Uterus (tissue), 2 donors: ENCODE measurements around the gene LRRC1.

Experiments used
- CTCF ChIP-seq, 4 experiments: fragments of 200-600 bp in 2 of 4; fragments of 450-650 bp in 2 of 4; sonication (generic) in 2 of 4; IDR thresholded peaks; one replicate each; pipeline ENCODE4 v1.5.1; 2016 to 2019; ENCODE audit warnings: antibody characterized with exemption in 4 of 4, mild to moderate bottlenecking in 2 of 4, moderate library complexity in 1 of 4
- POLR2A ChIP-seq, 2 donors: fragments of 450-650 bp; IDR thresholded peaks; one replicate each; pipeline ENCODE4 v1.6.1; 2016; ENCODE audit warnings: antibody characterized with exemption in 2 of 2, mild to moderate bottlenecking in 1 of 2, moderate library complexity in 1 of 2

GRCh38 chr6:53961679-53962370 lies 167.0 kb downstream of the LRRC1 start:
- TF ChIP-seq POLR2A (IDR thresholded peaks at IDR 0.05): no peak
- TF ChIP-seq CTCF (IDR thresholded peaks at IDR 0.05): no peak
